Prostate gland (tissue), 2 donors: ENCODE data around the gene SEC14L1.

Source experiments
- CTCF ChIP-seq, 4 experiments: fragments of 200-600 bp in 2 of 4; fragments of 450-650 bp in 2 of 4; sonication (generic) in 2 of 4; IDR thresholded peaks; 1 replicate in 3 of 4; 2 replicates in 1 of 4; pipeline ENCODE4 v1.5.1; 2016 to 2019; ENCODE audit warnings: antibody characterized with exemption in 4 of 4, mild to moderate bottlenecking in 2 of 4, moderate library complexity in 2 of 4
- POLR2A ChIP-seq: fragments of 450-650 bp; IDR thresholded peaks from one replicate; pipeline ENCODE4 v1.6.1; 2016; ENCODE audit warnings: antibody characterized with exemption, mild to moderate bottlenecking
- POLR2AphosphoS5 ChIP-seq: sonication (generic); formaldehyde crosslinking; IDR thresholded peaks from one replicate; pipeline ENCODE4 v1.6.1; 2017; ENCODE audit warnings: antibody characterized with exemption

GRCh38 chr17:77258638-77259037, 117.9 kb downstream of the SEC14L1 start:
- TF ChIP-seq POLR2AphosphoS5 (no peak), CTCF (IDR thresholded peaks at IDR 0.05) (no peak), POLR2A (no peak)
